ENCODE measurements around the gene RBM15B. TPM values are rescaled to one million over a fixed set of nuclear protein-coding genes. Genes with fewer than 3 reads are reported as not detected.

Gene RBM15B
- total and polyA plus RNA-seq, 11 donors, result 4.0 to 21.5 (median 15.7) TPM

DNA sequence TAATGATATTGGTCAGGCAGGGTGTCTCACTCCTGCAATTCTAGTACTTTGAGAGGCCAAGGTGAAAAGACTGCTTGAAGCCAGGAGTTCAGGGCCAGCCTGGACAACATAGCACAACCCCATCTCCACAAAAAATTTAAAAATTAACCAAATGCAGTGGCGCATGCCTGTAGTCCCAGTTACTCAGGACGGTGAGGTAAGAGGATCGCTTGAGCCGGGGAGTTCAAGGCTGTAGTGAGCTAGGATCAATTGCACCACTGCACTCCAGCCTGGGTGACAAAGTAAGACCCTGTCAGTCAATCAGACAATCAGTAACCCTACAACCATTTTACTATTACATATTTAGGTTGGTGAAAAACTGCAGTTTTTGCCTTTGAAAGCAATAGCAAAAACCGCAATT is 43.0 kb downstream of the RBM15B start:
- H3K36me3 ChIP-seq, result peaks cover 0 to 93% (median 69%) of the 10 kb centered on the region in 9 donors
- WGBS, 4 donors, result 90 to 99% (median 94%) methylated on average over 5 of the region's 5 CpGs
- TF ChIP-seq, protein P1, sequence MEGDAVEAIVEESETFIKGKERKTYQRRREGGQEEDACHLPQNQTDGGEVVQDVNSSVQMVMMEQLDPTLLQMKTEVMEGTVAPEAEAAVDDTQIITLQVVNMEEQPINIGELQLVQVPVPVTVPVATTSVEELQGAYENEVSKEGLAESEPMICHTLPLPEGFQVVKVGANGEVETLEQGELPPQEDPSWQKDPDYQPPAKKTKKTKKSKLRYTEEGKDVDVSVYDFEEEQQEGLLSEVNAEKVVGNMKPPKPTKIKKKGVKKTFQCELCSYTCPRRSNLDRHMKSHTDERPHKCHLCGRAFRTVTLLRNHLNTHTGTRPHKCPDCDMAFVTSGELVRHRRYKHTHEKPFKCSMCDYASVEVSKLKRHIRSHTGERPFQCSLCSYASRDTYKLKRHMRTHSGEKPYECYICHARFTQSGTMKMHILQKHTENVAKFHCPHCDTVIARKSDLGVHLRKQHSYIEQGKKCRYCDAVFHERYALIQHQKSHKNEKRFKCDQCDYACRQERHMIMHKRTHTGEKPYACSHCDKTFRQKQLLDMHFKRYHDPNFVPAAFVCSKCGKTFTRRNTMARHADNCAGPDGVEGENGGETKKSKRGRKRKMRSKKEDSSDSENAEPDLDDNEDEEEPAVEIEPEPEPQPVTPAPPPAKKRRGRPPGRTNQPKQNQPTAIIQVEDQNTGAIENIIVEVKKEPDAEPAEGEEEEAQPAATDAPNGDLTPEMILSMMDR (IDR thresholded peaks at IDR 0.05), result no peak
- TF ChIP-seq POLR2A (IDR thresholded peaks at IDR 0.05), result no peak

GRCh38 chr3:51434746-51435327 is 43.8 kb downstream of the RBM15B start:
- Histone ChIP-seq H3K36me3 (peaks cover 0 to 93% (median 69%) of the 10 kb centered on the region in 9 donors), H3K27me3 (no peaks in the 10 kb centered on the region), H3K4me3 (no peak overlapping the region), H3K27ac (no peak overlapping the region), H3K4me1 (peaks cover 0 to 4% (median 0%) of the 10 kb centered on the region in 12 donors), H3K9me3 (no peaks in the 10 kb centered on the region)
- DNase-seq, result peak in 3 of 5 donors; percentile 16 to 30 (median 29)
- no peak for TF ChIP-seq POLR2A (IDR thresholded peaks at IDR 0.05)
- TF ChIP-seq, protein P1 (IDR thresholded peaks at IDR 0.05), result peak; percentile 37 to 76 (median 62)
- intact Hi-C loops (cut with DNase I), result loop anchor here in 4 of 10 donors (1.0 to 5.0 kb wide), 4 partner anchors 43 to 819 kb away; partner anchors contain the start of genes MAPKAPK3 (in 2 of the 4) and RBM15B (in 2 of the 4)
- peak; percentile 61 to 80 (median 75) for ATAC-seq

More for the DNA sequence above, 43.0 kb downstream of the RBM15B start:
- DNase-seq (no peak), ATAC-seq (no peak)
- Histone ChIP-seq H3K27ac (no peak overlapping the region), H3K27me3 (no peaks in the 10 kb centered on the region), H3K4me1 (peaks cover 0 to 4% (median 0%) of the 10 kb centered on the region in 12 donors), H3K9me3 (no peaks in the 10 kb centered on the region), H3K4me3 (no peak overlapping the region)
- intact Hi-C loops (cut with DNase I), result loop anchor here in 4 of 10 donors (1.0 to 5.0 kb wide), 4 partner anchors 42 to 818 kb away; partner anchors contain the start of genes MAPKAPK3 (in 2 of the 4) and RBM15B (in 2 of the 4)

GRCh38 chr3:51436998-51437639 is 46.0 kb downstream of the RBM15B start:
- Histone ChIP-seq H3K27me3 (no peaks in the 10 kb centered on the region), H3K9me3 (no peaks in the 10 kb centered on the region), H3K4me1 (peaks cover 0 to 4% (median 0%) of the 10 kb centered on the region in 12 donors), H3K4me3 (no peak overlapping the region), H3K27ac (no peak overlapping the region), H3K36me3 (peaks cover 0 to 93% (median 70%) of the 10 kb centered on the region in 9 donors)
- intact Hi-C loops (cut with DNase I), result no loop called here
- 86 to 91% (median 88%) methylated on average over 8 of the region's 8 CpGs for WGBS, 4 donors
- no peak for DNase-seq
- TF ChIP-seq POLR2A (IDR thresholded peaks at IDR 0.05), result no peak
- TF ChIP-seq, protein P1 (IDR thresholded peaks at IDR 0.05), result no peak
- ATAC-seq, result no peak

DNA sequence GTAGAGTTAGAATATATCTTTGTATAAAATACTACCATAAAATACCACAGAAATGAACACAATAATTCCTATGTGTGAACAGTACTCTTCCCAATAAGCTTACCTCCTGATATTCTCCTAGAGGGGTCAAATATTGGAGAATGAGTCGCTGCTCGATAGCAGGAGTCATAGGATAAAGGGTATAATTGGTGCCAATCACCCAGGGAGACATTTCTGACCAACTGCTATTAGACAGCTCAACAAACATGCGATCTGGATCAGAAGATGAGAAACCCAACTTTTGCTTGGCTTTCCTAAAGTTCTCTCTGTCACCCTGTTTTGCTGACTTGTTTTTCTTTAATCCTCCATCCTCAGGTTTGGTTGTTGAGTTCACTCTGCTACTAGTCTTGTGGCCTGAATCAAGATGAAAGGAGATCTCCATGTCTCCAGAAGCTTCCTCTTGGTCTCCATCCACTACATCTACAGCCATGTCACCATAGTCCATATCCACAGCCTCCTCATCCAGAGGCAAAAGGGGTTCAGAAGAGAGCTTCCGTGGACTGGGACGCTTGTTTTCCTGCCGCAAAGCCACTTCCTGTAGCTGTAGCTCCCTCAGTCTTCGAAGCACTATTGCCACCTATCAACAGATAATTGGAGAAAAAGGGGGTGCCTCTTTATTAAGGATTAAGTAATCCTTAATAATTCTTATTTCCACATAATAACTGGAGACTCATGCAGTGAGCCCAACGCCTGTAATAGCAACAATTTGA is 50.4 kb downstream of the RBM15B start:
- TF ChIP-seq, protein P1 (IDR thresholded peaks at IDR 0.05), result no peak
- TF ChIP-seq POLR2A (IDR thresholded peaks at IDR 0.05), result no peak
- Histone ChIP-seq H3K27ac (no peak overlapping the region), H3K9me3 (no peaks in the 10 kb centered on the region), H3K36me3 (peaks cover 0 to 73% (median 62%) of the 10 kb centered on the region in 9 donors), H3K4me3 (no peak overlapping the region), H3K4me1 (peaks cover 0 to 4% (median 0%) of the 10 kb centered on the region in 12 donors), H3K27me3 (no peaks in the 10 kb centered on the region)
- no peak for DNase-seq
- WGBS, 4 donors, result 94 to 97% (median 95%) methylated on average over 8 of the region's 8 CpGs
- intact Hi-C loops (cut with DNase I), result no loop called here
- ATAC-seq, result no peak

Data from heart left ventricle (tissue), 16 donors.